ENCODE measurements around the gene RBL2. TPM values are rescaled to one million over a fixed set of nuclear protein-coding genes. Genes with fewer than 3 reads are reported as not detected.
"Not testable (repeated sequence)": the region's sequence is repeated elsewhere in the genome, so short reads cannot be mapped to it uniquely, and the experiment has no call there.

RBL2 gene
- total RNA-seq, 1 donor, result 46.2 TPM

DNA sequence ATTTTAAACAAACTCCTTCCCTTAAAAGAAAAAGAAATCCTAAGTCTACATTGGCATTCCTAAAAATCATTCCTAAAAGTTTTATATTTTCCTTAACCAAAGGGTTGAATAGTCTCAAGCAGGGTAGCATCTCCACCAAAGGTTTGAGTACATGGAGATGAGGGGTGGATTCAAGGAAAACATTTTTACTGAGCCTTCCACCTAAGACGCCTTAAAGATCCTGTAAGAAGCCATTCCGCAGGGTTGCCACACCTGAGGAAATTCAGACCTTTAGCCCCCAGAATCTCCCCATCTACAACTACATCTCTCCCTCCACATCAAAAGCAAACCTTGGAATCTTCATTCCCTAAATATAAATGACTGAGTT, 76.4 kb downstream of the RBL2 start:
- DNase-seq (ENCODE audit: low read depth), result no peak
- H3K4me3 ChIP-seq (ENCODE audit: low read depth, low read length), result no peak overlapping the region
- TF ChIP-seq, protein P1, sequence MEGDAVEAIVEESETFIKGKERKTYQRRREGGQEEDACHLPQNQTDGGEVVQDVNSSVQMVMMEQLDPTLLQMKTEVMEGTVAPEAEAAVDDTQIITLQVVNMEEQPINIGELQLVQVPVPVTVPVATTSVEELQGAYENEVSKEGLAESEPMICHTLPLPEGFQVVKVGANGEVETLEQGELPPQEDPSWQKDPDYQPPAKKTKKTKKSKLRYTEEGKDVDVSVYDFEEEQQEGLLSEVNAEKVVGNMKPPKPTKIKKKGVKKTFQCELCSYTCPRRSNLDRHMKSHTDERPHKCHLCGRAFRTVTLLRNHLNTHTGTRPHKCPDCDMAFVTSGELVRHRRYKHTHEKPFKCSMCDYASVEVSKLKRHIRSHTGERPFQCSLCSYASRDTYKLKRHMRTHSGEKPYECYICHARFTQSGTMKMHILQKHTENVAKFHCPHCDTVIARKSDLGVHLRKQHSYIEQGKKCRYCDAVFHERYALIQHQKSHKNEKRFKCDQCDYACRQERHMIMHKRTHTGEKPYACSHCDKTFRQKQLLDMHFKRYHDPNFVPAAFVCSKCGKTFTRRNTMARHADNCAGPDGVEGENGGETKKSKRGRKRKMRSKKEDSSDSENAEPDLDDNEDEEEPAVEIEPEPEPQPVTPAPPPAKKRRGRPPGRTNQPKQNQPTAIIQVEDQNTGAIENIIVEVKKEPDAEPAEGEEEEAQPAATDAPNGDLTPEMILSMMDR (IDR thresholded peaks at IDR 0.05; ENCODE audit: insufficient read depth, low read length), result no peak

DNA sequence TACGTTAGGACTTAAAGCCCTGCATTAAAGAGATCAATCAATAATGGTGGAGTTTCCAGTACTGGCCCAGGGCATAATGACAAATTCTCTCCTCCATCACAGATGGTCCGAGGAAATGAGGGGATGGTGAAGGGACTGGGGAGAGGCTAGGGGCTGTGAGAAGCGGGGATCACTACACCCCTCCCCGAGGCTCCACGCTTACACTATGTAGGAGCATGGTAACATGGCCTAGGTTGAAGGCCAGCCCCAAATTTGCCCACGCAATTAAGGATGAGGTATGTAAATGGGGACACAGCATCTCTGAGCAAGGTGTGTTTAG, 76.8 kb downstream of the RBL2 start:
- TF ChIP-seq, protein P1 (IDR thresholded peaks at IDR 0.05; ENCODE audit: insufficient read depth, low read length), result no peak
- DNase-seq (ENCODE audit: low read depth), result no peak
- no peak overlapping the region for H3K4me3 ChIP-seq (ENCODE audit: low read depth, low read length)

DNA sequence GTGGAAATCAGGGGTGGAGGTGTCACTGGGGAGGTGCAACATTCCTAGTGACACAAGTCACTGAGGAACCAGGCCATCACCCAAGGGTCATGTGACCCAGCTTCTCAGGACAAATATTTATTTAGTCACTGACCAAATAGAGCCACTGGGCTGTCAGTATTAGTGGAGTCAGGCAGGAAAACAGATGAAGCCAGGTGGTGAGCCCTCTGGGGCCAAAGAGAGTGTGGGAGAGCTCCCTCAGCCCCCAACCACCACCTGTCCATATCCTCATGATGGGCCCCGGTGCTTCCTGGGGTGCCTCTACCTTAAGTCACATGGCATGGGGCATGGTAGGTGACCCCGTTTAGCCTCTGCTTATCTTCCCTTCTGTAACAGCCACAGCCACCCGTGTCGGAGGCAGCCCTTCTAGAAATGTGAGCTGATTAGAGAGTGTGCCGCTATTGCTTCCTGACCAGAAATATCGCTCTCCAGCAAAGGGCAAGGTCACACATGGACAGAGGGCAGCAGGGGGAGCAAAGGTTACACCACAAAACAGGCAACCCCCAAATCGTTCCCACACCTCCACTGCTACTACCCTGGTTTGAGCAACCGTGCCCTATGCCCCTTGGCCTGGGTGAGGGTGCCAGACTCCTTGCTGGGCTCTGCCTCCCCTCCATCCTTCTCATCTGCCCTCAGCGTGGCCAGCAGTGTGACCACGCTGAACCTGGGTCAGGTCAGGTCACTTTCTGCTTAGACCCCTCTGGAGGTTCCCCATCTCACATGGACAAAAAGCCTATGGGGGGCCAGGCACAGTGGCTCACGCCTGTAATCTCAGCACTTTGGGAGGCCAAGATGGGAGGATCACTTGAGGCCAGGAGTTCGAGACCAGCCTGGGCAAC, 77.4 kb downstream of the RBL2 start:
- H3K4me3 ChIP-seq (ENCODE audit: low read depth, low read length), result no peak overlapping the region
- no peak for DNase-seq (ENCODE audit: low read depth)
- TF ChIP-seq, protein P1 (IDR thresholded peaks at IDR 0.05; ENCODE audit: insufficient read depth, low read length), result no peak

DNA sequence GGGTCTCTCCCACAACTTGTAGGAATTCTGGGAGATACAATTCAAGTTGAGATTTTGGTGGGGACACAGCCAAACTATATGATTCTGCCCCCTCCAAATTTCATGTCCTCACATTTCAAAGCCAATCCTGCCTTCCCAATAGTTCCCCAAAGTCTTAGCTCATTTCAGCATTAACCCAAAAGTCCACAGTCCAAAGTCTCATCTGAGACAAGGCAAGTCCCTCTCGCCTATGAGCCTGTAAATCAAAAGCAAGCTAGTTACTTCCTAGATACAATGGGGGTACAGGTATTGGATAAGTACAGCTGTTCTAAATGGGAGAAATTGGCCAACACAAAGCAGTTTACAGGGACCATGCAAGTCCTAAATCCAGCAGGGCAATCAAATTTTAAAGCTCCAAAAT, 78.5 kb downstream of the RBL2 start:
- H3K4me3 ChIP-seq (ENCODE audit: low read depth, low read length); DNase-seq (ENCODE audit: low read depth): not testable (repeated sequence)

DNA sequence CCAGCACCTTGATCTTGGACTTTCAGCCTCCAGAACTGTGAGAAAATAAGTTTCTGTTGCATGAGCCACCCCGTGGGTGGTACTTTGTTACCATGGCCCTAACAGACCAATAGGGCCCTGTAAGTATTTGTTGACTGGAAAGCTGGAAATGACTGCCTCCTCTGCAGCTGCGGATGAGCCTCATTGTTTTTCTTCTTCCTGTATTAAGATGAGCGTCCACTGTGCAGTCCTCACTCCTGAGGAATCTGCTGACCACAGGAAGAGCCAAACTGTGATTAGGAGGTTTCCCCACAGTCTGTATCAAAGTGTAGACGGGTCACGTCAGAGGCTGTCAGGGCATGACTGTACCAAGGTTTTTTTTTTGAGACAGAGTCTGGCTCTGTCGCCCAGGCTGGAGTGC, 81.0 kb downstream of the RBL2 start:
- TF ChIP-seq, protein P1 (IDR thresholded peaks at IDR 0.05; ENCODE audit: insufficient read depth, low read length), result no peak
- no peak overlapping the region for H3K4me3 ChIP-seq (ENCODE audit: low read depth, low read length)
- DNase-seq (ENCODE audit: low read depth), result no peak

DNA sequence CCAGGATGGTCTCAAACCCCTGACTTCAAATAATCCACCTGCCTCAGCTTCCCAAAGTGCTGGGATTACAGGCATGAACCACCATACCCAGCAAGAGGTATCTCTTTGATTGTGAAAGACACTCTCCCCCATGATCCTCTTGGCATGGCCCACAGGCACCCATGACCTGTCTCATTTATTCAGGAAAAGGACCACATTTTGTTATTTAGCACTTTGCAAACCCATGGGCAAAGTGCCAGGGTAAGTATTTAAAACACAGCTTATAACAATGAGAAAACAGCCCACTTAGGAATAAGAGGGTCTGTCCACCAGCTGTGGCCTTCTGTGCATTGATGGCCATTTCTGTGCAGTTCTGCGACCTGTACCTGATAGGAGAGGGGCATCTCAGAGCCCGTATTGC, 81.5 kb downstream of the RBL2 start:
- TF ChIP-seq, protein P1 (IDR thresholded peaks at IDR 0.05; ENCODE audit: insufficient read depth, low read length), result no peak
- no peak for DNase-seq (ENCODE audit: low read depth)

DNA sequence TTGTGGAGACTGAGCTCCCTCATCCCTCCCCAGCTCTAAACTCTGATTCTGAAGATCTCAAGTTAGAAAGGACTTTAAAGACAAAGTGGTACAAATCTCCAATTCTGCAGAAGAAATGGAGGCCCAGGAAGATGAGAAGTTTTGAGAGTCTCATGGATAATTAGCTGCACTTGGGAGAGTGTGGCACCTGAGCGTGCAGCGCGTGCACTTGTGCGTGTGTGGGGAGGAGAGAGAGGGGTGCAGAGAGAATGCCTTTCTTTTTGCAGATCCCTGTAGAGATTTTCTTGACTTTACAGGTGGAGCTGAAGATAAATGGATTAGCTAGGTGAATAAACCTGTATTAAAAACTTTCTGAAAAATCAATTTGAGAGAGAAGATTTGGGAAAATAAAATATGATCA, 83.6 kb downstream of the RBL2 start:
- no peak for DNase-seq (ENCODE audit: low read depth)
- TF ChIP-seq, protein P1 (IDR thresholded peaks at IDR 0.05; ENCODE audit: insufficient read depth, low read length), result no peak
- no peak overlapping the region for H3K4me3 ChIP-seq (ENCODE audit: low read depth, low read length)

More for the DNA sequence above, 81.5 kb downstream of the RBL2 start:
- H3K4me3 ChIP-seq (ENCODE audit: low read depth, low read length), result no peak overlapping the region

Measured in fibroblast of the aortic adventitia (primary cell).